Activated naive CD8-positive, alpha-beta T cell treated with anti-CD3 and anti-CD28 coated beads, Interleukin-2, amount 50 U/mL, for 24 hours (primary cell): ENCODE measurements around the gene DDIT3.
A peak's percentile ranks its signal among the peaks of the same experiment; 100 is the strongest.
"Not testable (repeated sequence)": the region's sequence is repeated elsewhere in the genome, so short reads cannot be mapped to it uniquely, and the experiment has no call there.

Source experiments
- ATAC-seq: fragments of 150-1000 bp; cut with Tn5 transposase; one replicate; pipeline ENCODE4 v1.10.0; 2021
- DNase-seq: peaks from one replicate; pipeline ENCODE4 v3.0.0; 2021
- H3K27ac Mint-ChIP-seq: one replicate; pipeline ENCODE4 v1.8.0; 2021; ENCODE audit warnings: mild to moderate bottlenecking, mixed read lengths
- H3K27me3 Mint-ChIP-seq: one replicate; pipeline ENCODE4 v1.8.0; 2021; ENCODE audit warnings: mixed read lengths
- H3K36me3 Mint-ChIP-seq: one replicate; pipeline ENCODE4 v1.8.0; 2021; ENCODE audit warnings: low read depth, mixed read lengths
- H3K4me1 Mint-ChIP-seq: one replicate; pipeline ENCODE4 v1.8.0; 2021; ENCODE audit warnings: mixed read lengths
- H3K4me3 Mint-ChIP-seq: one replicate; pipeline ENCODE4 v1.8.0; 2021; ENCODE audit warnings: mild to moderate bottlenecking, moderate library complexity, mixed read lengths
- H3K9me3 Mint-ChIP-seq: one replicate; pipeline ENCODE4 v1.8.0; 2021; ENCODE audit warnings: mixed read lengths

DDIT3 gene

GRCh38 chr12:57520053-57520818, at the start of gene DDIT3:
Gene DDIT3 (minus strand): TSS chr12:57520514. CDS start chr12:57517406, 3,108 bp downstream.
- peaks cover 2% of the 10 kb centered on the region for H3K27me3 Mint-ChIP-seq
- ATAC-seq (peak; percentile 75), DNase-seq (peak; percentile 100)
- peak within 1 kb of the TSS; percentile 95 for H3K4me3 Mint-ChIP-seq
- H3K9me3 Mint-ChIP-seq = no peaks in the 10 kb centered on the region
- H3K27ac Mint-ChIP-seq = peak within 1 kb of the TSS; percentile 98
- H3K4me1 Mint-ChIP-seq = peaks cover 61% of the 10 kb centered on the region
- H3K36me3 Mint-ChIP-seq = peaks cover 50% of the 10 kb centered on the region

GRCh38 chr12:57569858-57570257, 49.5 kb upstream of the DDIT3 start:
- no peaks in the 10 kb centered on the region for H3K9me3 Mint-ChIP-seq
- H3K27ac Mint-ChIP-seq = no peak overlapping the region
- DNase-seq (no peak), ATAC-seq (no peak)
- H3K4me1 Mint-ChIP-seq = no peaks in the 10 kb centered on the region
- H3K27me3 Mint-ChIP-seq = no peaks in the 10 kb centered on the region
- no peaks in the 10 kb centered on the region for H3K36me3 Mint-ChIP-seq
- H3K4me3 Mint-ChIP-seq = no peak overlapping the region

GRCh38 chr12:57568838-57569237, 48.5 kb upstream of the DDIT3 start:
- ATAC-seq (no peak), DNase-seq (no peak)
- no peaks in the 10 kb centered on the region for H3K36me3 Mint-ChIP-seq
- H3K27ac Mint-ChIP-seq = no peak overlapping the region
- no peaks in the 10 kb centered on the region for H3K9me3 Mint-ChIP-seq
- H3K4me1 Mint-ChIP-seq = no peaks in the 10 kb centered on the region
- H3K4me3 Mint-ChIP-seq = no peak overlapping the region
- H3K27me3 Mint-ChIP-seq = no peaks in the 10 kb centered on the region

- H3K4me1 Mint-ChIP-seq = no peaks in the 10 kb centered on the region
- H3K36me3 Mint-ChIP-seq = no peaks in the 10 kb centered on the region
- H3K9me3 Mint-ChIP-seq = no peaks in the 10 kb centered on the region
- no peak overlapping the region for H3K4me3 Mint-ChIP-seq
- H3K27ac Mint-ChIP-seq = no peak overlapping the region
- no peaks in the 10 kb centered on the region for H3K27me3 Mint-ChIP-seq
- DNase-seq (no peak), ATAC-seq (no peak)
Measured at GRCh38 chr12:57564178-57564740, 43.9 kb upstream of the DDIT3 start.

- DNase-seq (no peak), ATAC-seq (no peak)
- Mint-ChIP-seq H3K9me3 (no peaks in the 10 kb centered on the region), H3K36me3 (no peaks in the 10 kb centered on the region), H3K4me1 (no peaks in the 10 kb centered on the region), H3K4me3 (no peak overlapping the region), H3K27ac (no peak overlapping the region), H3K27me3 (no peaks in the 10 kb centered on the region)
Measured at GRCh38 chr12:57563358-57563757, 43.0 kb upstream of the DDIT3 start.

- H3K9me3 Mint-ChIP-seq, H3K36me3 Mint-ChIP-seq, H3K27ac Mint-ChIP-seq, ATAC-seq, H3K4me1 Mint-ChIP-seq, H3K27me3 Mint-ChIP-seq, H3K4me3 Mint-ChIP-seq, DNase-seq: not testable (repeated sequence)
Measured at GRCh38 chr12:57561117-57561516, 40.8 kb upstream of the DDIT3 start.

GRCh38 chr12:57560516-57560915, 40.2 kb upstream of the DDIT3 start:
- Mint-ChIP-seq H3K4me1 (no peaks in the 10 kb centered on the region), H3K27me3 (no peaks in the 10 kb centered on the region), H3K36me3 (no peaks in the 10 kb centered on the region), H3K9me3 (no peaks in the 10 kb centered on the region), H3K4me3 (no peak overlapping the region), H3K27ac (no peak overlapping the region)
- no peak for DNase-seq
- ATAC-seq = no peak

GRCh38 chr12:57558864-57559263, 38.5 kb upstream of the DDIT3 start:
- no peak overlapping the region for H3K27ac Mint-ChIP-seq
- ATAC-seq = no peak

GRCh38 chr12:57554897-57555296, 34.6 kb upstream of the DDIT3 start:
- Mint-ChIP-seq H3K9me3 (no peaks in the 10 kb centered on the region), H3K27me3 (peaks cover 4% of the 10 kb centered on the region), H3K27ac (no peak overlapping the region), H3K36me3 (no peaks in the 10 kb centered on the region), H3K4me1 (peaks cover 7% of the 10 kb centered on the region), H3K4me3 (no peak overlapping the region)
- ATAC-seq (no peak), DNase-seq (no peak)

More at GRCh38 chr12:57558864-57559263, 38.5 kb upstream of the DDIT3 start:
- Mint-ChIP-seq H3K4me1 (no peaks in the 10 kb centered on the region), H3K4me3 (no peak overlapping the region), H3K36me3 (no peaks in the 10 kb centered on the region), H3K27me3 (no peaks in the 10 kb centered on the region), H3K9me3 (no peaks in the 10 kb centered on the region)
- DNase-seq = no peak

- Mint-ChIP-seq H3K36me3 (no peaks in the 10 kb centered on the region), H3K4me3 (no peak overlapping the region), H3K9me3 (no peaks in the 10 kb centered on the region), H3K27ac (no peak overlapping the region), H3K4me1 (peaks cover 9% of the 10 kb centered on the region), H3K27me3 (peaks cover 5% of the 10 kb centered on the region)
- no peak for ATAC-seq
- no peak for DNase-seq
Measured at GRCh38 chr12:57554453-57554852, 34.1 kb upstream of the DDIT3 start.

GRCh38 chr12:57553343-57554202, 33.3 kb upstream of the DDIT3 start:
- H3K27me3 Mint-ChIP-seq = peaks cover 11% of the 10 kb centered on the region
- no peak for ATAC-seq
- H3K36me3 Mint-ChIP-seq = no peaks in the 10 kb centered on the region

GRCh38 chr12:57552835-57553313, 32.6 kb upstream of the DDIT3 start:
- Mint-ChIP-seq H3K36me3 (no peaks in the 10 kb centered on the region), H3K4me1 (peaks cover 12% of the 10 kb centered on the region), H3K27ac (no peak overlapping the region), H3K27me3 (peaks cover 11% of the 10 kb centered on the region), H3K9me3 (no peaks in the 10 kb centered on the region), H3K4me3 (no peak overlapping the region)
- DNase-seq = no peak
- ATAC-seq = no peak

More at GRCh38 chr12:57553343-57554202, 33.3 kb upstream of the DDIT3 start:
- DNase-seq = no peak
- Mint-ChIP-seq H3K4me1 (peaks cover 12% of the 10 kb centered on the region), H3K9me3 (no peaks in the 10 kb centered on the region), H3K4me3 (no peak overlapping the region), H3K27ac (no peak overlapping the region)

GRCh38 chr12:57552306-57552651, 32.0 kb upstream of the DDIT3 start:
- Mint-ChIP-seq H3K9me3 (no peaks in the 10 kb centered on the region), H3K4me3 (no peak overlapping the region), H3K27ac (no peak overlapping the region), H3K36me3 (no peaks in the 10 kb centered on the region), H3K27me3 (peaks cover 11% of the 10 kb centered on the region), H3K4me1 (peaks cover 18% of the 10 kb centered on the region)
- no peak for ATAC-seq
- no peak for DNase-seq

GRCh38 chr12:57551637-57552305, 31.5 kb upstream of the DDIT3 start:
- no peak for DNase-seq
- H3K4me1 Mint-ChIP-seq = peaks cover 20% of the 10 kb centered on the region
- H3K36me3 Mint-ChIP-seq = no peaks in the 10 kb centered on the region
- no peak for ATAC-seq
- no peak overlapping the region for H3K4me3 Mint-ChIP-seq
- H3K27ac Mint-ChIP-seq = no peak overlapping the region
- H3K9me3 Mint-ChIP-seq = no peaks in the 10 kb centered on the region
- peaks cover 11% of the 10 kb centered on the region for H3K27me3 Mint-ChIP-seq
